ENCODE data around the gene NOSTRIN. TPM values are rescaled to one million over a fixed set of nuclear protein-coding genes. Genes with fewer than 3 reads are reported as not detected.
A peak's percentile ranks its signal among the peaks of the same experiment; 100 is the strongest.

The NOSTRIN gene
- polyA plus RNA-seq, 4 donors, result 24.2 to 44.2 (median 31.4) TPM

DNA sequence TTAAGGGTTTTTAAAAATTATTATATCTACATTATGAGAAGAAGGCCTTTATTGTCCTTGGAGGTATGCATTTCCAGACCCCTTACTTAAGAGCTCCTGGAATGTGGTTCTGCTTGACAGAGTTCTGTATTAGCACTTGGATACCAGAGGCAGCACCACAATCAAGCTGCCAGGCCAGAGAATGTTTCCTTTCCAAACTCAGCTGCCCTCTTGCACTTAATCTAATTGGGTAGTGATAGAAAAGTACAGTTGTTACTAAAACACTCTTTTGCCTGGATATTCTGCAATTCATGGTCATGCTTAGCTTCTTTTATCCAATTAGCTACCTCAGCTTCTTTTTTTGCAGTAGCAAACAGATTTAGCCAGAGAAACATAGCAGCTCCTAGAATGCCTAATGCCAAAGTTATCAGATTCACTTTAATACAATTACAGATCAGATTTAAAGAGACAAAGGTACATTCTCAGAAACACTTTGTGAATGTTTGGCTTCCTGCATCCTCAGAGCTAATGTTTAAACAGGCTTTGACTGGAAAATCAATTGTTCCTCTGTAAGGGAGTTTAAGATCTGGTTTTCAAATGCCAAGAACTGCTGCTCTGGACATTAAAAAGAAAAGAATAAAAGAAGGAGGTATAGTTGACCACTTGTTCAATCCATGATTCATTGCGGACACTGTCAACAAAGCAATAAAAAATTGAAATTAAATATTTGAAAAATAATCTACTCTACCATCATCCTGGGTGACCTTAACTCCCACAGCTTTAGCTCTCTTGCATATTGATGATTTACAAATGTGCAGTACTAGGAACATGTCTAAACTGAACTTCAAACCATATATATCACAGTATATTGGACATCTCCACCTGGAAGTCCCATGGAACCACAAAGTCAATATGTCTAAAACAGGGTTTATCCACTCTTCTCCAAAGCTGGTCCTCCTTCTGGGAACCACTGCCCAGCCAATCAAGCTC lies 12.8 kb downstream of the NOSTRIN start:
- DNase-seq (ENCODE audit: low read depth in 4 of 4, low spot score in 2 of 4), result no peak

DNA sequence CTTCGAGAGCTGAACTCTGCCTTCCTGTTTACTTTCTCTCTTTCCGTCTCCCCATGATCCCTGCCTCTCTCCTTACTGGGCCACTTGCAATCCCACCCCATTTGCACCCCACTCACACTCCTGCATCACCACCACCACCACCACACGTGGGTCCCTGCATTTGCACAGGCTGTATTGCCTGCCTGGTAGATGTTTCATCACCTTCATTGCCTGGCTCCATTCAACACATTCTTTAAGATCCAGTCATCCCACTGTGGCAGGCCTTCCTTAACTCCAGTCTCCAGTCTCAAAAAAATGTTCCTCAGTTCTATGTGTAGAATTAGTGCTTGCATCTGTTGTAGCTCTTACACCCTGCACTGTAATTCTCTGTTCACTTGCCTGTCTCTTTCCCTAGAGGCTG lies 13.9 kb downstream of the NOSTRIN start:
- no peak for DNase-seq (ENCODE audit: low read depth in 4 of 4, low spot score in 2 of 4)

DNA sequence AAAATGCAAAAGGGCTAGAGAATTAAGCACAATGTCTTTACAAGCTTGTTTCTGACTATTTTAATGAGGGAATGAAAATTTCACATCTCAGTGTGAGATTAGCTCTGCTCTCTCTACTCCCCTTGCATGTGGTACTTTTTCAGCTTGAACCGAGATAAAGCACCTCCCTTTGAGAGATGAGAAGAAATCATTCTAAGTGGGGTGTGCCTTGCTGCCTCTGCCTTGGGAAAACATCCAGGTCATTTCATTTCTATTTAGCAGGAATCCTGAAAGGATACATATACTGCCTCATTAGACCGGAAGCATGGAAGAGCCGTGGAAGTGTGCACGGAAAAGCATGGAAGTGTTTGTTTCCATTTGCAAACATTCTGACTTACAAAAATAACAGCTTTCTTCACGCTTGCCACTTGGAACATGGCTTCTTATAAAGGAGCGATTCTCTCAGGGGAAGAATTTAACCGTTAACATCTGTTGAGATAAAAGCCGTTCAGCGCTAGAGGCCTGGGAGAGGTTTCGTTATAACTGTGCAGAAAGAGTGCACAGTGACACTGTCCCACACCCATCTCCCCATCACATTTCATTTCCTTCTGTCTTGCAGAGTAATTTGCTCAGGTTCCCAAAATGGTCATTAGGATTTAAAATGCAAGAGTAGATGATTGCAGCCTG lies 16.7 kb downstream of the NOSTRIN start:
- DNase-seq (ENCODE audit: low read depth in 4 of 4, low spot score in 2 of 4), result no peak

DNA sequence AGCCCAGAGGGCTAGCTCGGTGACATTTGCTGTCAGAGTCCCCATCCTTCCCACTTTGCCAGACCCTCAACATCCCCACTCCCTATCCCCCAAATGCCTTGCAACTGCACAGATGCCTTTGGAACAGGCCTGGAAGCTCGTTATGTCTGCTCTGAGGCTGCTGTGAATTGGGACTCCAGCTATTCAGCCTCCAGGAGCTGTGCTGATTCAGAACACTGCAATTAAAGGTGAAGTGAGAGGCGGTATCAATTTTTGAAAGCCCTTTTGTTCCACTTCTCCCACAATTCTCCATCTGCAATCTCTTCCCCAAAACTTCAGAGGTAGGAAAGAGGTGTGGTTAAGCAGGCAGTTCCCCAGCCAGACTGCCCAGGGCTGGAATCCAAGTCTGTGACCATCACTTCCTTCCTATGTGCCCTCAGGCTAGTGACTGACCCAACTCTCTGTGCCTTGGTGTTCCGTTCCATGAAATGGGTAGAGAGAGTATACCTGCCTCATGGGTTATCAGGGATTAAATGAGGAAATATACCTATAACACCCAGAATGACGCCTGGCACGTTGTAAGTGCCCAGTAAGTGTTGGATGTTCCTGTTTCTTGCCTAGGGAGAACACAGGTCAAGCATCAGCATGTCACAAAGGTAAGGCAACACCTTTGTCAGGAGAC lies 17.5 kb downstream of the NOSTRIN start:
- DNase-seq (ENCODE audit: low read depth in 4 of 4, low spot score in 2 of 4), result no peak

DNA sequence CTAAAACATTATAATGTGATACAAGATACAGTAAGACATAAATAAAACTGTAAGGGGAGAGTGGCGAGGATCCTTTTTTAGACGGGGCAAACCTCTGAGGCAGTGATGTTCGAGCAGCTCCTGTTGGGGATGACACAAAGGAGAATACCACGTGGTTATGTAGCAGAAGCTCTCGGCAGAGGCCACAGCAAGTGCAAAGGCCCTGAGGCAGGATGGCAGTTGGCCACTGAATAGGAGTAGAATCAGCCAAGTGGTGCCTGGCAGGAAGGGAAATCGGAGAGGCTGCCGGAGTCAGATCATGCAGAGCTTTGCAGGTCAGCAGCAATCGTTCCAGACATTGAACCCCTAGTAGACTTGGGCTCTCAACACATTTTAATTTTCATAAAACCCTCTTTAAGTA lies 19.1 kb downstream of the NOSTRIN start:
- no peak for DNase-seq (ENCODE audit: low read depth in 4 of 4, low spot score in 2 of 4)

DNA sequence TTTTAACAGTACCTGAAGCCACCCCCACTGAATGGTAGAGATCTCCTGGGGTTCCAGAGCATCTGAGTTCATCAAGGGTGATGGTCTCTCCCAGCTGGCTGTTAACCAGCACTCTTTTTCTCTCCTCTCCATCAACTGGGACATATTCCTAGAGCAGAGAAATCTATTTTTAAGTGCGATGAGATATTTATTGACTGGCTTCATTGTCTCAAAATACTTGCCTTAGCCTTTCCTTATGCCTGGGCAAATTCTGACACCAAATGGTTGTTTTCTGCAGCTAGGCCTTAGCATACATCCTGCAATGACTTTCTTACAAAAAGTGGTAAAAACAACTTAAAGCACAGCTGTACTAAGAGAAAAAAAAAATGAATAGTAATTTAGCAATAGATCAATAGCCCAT lies 19.6 kb downstream of the NOSTRIN start:
- no peak for DNase-seq (ENCODE audit: low read depth in 4 of 4, low spot score in 2 of 4)

DNA sequence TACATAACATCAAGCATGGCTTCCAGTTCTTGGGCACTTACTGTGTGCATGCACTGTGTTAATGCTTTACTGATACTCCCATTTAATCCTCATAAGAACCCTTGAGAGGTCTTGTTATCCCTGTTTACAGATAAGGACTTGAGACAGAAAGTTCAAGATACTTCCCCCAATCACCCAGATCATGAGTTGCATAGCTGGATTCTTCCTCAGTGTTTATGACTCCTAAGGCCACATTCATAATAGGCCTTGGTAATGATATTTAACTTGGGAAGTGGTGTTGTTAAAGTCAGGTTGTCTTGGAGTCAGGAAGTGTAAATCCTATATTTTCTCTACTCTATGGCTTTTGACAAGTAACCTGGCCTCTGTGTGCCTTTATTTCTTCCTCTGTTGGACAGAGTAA lies 22.7 kb downstream of the NOSTRIN start:
- no peak for DNase-seq (ENCODE audit: low read depth in 4 of 4, low spot score in 2 of 4)

DNA sequence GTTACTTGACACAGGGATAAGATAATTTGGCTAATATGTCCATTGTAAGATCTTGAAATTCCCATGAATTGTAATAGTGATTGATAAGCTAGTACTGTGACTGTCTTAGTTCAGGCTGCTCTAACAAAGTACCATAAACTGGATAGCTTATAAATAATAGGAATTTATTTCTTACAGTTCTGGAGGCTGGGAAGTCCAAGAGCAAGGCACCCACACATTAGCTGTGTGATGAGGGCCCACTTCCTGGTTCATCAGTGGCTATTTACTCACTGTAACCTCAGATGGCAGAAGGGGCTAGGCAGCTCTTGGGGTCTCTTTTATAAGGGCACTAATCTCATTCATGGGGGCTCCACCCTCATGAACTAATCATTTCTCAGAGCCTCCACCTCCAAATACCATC lies 28.5 kb downstream of the NOSTRIN start:
- DNase-seq (ENCODE audit: low read depth in 4 of 4, low spot score in 2 of 4), result no peak

DNA sequence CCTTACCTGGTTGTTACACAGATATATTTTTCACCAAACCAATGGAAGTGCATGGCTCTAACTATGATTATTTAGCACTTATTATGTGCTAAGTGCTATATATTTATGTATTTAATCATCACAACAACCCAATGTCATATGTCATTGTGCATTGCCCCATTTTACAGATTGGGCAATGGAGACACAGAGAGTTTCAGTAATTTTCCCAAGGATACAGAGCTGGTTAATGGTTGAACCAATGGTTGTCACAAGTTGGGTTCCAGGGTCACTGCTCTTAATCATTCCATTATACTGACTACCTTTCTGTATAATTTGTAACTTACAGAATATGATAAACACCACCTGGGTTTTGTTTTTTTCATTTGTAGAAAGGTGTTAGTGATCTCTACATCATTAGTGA lies 29.2 kb downstream of the NOSTRIN start:
- DNase-seq (ENCODE audit: low read depth in 4 of 4, low spot score in 2 of 4), result no peak

DNA sequence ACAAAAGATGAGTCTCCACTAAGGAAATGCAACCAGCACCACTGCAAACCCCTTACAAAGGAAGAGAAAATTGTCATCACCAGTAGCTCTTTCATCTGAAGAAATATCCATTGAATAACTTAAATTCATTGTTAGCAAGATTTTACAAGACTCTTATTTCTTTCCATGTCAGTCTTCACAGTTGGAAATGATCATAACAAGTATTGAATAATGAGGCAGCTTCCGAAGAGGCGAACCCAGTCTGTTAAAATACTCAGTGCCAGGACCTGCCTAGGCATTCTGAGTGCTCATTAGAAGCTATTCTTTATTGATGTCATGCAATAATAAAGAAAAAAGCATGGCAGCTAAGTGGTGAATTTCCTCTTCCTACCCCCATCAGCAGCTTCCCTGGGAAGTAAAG lies 33.5 kb downstream of the NOSTRIN start:
- no peak for DNase-seq (ENCODE audit: low read depth in 4 of 4, low spot score in 2 of 4)

DNA sequence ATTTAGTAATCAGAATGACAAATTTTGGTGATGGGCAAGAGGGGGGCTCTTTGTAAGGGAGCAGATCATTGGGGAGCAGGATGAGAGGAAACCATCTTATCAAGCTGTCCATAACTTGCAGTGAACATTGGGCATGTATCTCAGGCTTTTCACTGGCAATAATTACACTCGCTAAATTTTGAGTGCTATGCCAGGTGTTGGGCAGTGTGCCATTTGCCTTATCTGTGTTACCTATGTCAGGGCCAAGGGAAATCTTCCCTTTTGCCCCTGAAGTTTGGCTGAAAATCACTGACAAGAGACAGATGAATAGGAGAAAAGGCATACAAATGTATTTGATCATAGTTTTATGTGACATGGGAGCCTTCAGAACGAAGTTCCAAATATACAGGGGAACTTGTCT lies 39.0 kb downstream of the NOSTRIN start:
- DNase-seq (ENCODE audit: low read depth in 4 of 4, low spot score in 2 of 4), result no peak

DNA sequence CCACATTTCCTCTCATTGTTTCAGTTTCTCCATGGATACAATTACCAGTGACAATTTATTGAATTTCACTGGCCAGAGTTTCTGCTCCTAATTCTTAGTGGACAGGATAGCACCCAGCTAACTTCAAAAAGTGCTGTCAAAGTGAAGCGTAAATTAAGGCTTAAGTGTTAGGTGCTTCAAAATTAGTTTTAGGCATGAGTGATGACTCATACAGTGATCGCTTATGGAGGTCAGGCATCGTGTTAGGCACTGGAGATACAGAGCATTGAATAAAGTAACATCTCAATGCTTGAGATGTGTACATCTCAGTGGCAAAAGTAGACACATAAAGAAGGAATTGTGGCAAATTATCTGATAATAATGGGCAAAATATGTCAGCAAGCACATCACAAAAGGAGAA lies 40.8 kb downstream of the NOSTRIN start:
- no peak for DNase-seq (ENCODE audit: low read depth in 4 of 4, low spot score in 2 of 4)

DNA sequence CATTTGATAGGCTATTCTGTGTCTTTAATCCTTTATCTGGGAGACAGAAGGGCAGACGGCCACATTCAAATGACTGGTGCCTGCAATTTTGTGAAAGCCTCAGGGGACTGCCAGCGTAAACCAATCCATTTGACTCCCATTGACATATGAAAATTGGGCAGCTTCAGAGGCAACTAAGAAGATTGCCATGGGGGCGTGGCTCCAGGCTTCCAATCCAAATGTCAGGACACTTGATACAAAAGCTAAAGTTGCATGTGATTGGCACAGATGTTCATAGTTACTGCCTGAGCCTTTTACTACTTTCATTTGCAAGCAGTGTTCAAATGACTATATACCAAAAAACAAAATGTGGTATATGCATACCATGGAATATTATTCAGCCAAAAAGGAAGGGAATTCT lies 45.8 kb downstream of the NOSTRIN start:
- no peak for DNase-seq (ENCODE audit: low read depth in 4 of 4, low spot score in 2 of 4)

DNA sequence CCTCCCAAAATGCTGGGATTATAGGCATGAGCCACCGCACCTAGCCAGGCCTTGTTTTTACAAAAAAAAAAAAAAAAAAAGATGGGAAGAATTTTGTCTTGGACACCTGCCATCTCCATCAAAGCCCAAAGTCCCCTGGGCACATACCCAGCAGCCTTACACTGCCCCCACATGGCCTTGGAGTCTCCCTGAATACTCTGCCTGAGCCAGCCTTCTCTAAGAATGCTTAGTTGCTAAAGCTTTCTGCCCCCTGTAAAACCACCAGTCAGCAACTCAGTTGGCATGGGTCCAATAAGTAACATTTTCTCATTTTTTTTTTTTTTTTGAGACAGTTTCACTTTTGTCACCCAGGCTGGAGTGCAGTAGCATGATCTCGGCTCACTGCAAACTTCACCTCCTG lies 47.2 kb downstream of the NOSTRIN start:
- peak in 1 of 4 donors; percentile 13 for DNase-seq (ENCODE audit: low read depth in 4 of 4, low spot score in 2 of 4)

DNA sequence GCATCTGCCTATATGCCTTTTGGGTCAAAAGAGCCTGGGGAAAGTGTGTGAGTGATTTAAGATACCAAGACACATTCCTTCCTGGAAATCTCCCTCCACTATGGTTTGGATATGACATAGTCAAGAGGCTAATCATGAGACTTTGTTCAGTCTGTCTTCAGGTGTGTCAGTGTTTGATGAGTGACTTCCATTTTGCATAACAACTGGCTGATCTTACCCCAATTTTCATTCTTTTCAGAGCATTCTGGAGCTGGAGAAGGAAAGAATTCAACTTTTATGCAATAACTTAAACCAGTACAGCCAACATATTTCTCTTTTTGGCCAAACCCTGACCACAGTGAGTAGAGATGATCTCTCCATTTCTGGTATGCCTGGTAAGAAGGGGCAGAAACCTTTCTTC lies 48.4 kb downstream of the NOSTRIN start:
- no peak for DNase-seq (ENCODE audit: low read depth in 4 of 4, low spot score in 2 of 4)

DNA sequence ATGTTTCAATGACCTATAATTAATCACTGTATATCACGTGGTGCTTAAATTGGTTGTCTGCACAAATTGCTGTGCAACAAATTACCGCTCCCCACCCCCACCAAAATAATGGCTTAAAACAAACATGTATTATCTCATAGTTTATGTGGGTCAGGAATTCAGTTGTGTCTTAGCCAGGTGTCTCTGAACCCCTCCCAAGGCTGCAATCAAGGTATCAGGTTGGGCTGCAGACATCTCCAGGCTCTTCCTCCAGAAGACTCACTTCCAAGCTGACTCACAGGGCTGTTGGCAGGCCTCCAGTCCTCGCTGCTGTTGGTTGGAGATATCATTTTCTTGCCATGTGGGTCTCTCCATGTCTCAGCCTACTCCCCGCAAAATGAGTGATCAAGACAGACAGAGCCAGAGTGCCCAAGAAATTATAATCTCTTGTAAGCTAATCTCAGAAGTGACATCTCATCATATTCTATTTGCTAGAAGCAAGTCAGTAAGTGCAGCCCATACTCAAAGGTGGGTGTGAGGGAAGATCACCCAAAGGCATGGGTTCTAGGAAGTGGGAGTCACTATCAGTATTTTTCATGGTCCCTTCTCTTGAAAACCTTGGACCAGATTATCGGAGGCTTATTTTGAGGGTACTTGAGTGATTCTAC lies 49.4 kb downstream of the NOSTRIN start:
- no peak for DNase-seq (ENCODE audit: low read depth in 4 of 4, low spot score in 2 of 4)

DNA sequence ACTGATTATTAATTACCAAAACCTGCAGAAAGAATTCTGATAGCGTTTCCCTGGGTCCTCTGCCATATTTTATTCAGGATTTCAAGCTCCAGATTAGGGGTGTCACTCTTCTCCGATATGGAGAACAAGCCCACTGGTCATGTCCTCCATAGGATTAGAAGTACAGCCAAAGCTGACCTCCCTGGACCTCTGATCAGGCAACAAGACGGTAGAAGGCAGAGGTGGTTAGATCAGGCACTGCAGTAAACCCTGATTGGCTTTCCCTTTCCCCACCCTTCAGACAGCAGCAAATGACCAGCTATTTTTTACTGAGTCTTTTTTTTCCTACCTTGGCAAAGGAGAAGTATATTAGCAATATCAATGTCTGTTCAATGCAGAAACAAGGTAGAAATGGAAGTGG lies 50.0 kb downstream of the NOSTRIN start:
- no peak for DNase-seq (ENCODE audit: low read depth in 4 of 4, low spot score in 2 of 4)

DNA sequence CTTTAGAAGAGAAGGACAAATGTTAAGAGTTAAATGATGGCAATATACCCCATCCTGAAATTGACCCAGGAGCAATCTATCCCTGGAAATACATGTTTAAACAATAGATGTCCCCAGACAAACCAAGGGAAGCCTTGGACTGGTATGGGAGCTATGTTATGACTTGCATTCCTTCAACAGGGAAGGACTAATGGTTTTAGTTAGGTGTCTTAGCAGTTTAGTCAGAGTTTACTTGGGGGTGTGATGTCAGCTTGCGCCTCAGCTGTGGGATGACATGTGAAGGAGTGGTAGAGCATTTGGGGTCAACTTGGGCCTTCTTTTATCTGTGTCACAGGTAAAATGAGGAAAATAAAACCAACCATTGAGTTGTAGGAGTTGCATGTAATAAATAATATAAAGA lies 51.0 kb downstream of the NOSTRIN start:
- DNase-seq (ENCODE audit: low read depth in 4 of 4, low spot score in 2 of 4), result no peak

DNA sequence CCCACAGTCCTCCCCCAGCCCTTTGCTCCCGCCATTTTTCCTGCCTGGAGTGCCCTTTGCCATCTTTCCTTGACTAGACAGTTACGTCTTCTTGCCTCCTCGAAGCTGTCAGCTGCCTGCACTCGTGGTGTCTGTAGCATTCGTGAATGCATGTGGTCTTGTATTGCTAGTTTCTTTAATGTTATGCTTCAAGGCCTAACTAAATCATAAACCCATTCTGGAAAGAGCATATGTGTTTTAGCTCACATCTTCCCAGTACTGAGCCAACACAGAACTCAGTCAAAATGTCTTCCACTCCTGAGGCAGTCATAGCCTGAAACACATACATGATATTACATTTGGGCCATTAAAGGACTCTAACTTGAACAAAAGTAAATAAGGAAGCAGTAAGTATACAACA lies 52.2 kb downstream of the NOSTRIN start:
- no peak for DNase-seq (ENCODE audit: low read depth in 4 of 4, low spot score in 2 of 4)

DNA sequence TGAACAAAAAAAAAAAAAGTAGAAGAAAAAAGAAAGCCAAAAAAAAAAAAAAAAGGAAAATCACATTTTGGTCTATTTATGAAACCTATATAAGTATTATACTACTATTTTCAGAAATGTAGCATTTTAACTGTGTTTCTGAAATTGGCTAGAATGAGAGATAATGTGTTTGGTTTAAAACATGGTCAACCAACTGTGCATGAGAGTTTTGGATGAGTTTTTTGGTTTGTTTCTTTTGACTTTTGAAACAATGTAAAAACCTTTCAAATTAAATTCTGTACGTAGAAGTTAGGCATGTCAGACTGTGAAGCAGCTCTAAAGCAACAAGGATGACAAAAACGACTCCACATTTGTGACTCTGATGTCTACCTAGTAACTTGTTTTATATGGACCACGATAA lies 53.2 kb downstream of the NOSTRIN start:
- DNase-seq (ENCODE audit: low read depth in 4 of 4, low spot score in 2 of 4), result no peak

DNA sequence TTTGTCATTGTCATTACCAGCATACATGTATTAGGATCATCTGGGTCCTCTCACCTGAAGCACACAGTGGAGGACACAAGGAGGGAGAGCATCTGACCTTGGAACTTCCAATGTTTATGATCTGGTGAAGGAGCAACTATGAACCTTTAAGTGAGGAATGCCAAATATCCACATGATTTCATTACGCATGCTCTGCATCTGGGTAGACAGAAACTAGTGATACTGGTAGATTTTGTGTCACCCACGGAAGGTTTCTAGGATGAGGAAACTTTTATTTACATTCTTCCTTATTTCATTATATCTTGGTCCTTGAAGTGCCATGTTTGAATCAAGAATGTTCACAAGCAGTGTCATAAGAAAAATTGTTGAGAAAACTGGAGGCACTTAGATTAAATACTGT lies 55.7 kb downstream of the NOSTRIN start:
- no peak for DNase-seq (ENCODE audit: low read depth in 4 of 4, low spot score in 2 of 4)

Data from left renal cortex interstitium (tissue), 4 donors.